Stimulated activated CD4-positive, alpha-beta T cell treated with anti-CD3 and anti-CD28 coated beads, Interleukin-2, amount 100 ng/mL, for 48 hours (primary cell): ENCODE measurements around the gene IL31.
A peak's percentile ranks its signal among the peaks of the same experiment; 100 is the strongest.
"Not testable (repeated sequence)": the region's sequence is repeated elsewhere in the genome, so short reads cannot be mapped to it uniquely, and the experiment has no call there.

Experiments used
- DNase-seq, 2 donors: peaks; one replicate each; pipeline ENCODE4 v3.0.0-alpha.2; 2020

IL31 gene

DNA sequence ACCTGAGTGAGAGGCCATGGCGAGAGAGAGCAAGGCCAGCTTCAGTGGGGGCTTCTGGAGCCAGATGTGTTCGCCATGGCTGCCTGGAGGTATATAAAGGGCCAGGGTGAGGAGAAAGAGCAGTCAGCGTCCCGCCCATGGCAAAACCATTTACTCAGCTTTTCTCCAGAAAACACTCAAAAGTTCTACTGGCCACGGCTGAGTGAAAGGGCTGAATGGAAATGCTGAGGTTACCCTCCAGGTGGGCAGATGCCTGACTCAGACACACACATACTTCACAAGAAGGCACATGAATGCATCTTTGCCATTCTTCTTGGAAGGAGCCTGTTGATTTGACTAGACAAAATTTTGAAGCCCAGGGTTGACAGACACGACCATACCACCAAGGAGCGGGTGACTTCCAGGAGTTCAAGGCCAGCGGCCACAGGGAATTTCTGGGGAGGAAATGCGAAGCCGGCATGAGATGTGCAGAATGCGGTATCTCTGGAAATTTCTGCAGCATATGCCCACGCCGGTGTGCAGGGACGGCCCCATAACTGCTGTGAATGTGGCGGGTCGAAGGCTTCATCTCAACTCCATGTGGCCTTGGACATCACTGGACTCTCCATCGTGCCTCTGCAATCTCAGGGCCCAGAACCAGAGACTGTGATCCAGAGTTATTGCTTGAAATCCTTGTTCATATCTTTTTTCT is at the start of gene IL31:
IL31 (minus strand) TSS at position 67 of the 691 bp plus-strand sequence; CDS start at position 18, 49 bp downstream.
- DNase-seq = peak in 1 of 2 donors; percentile 27

DNA sequence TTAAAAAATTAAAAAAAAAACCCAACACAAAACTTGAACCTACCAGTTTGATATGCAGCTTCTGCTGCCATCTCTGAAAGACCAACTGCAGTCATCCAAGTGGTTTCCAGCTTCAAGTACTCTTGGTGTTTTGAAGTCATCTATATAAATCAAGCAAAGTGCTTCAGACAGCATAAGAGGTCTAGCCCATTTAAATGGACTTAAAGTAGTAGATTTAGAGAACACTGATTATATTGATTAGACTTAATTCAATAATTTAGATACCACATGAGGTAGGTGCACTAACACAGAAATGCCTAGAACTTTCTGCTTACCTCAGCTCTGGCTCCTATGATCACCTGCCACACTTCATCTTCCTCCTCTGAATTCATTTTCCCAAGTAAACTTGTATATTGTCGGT is 42.4 kb upstream of the IL31 start:
- no peak for DNase-seq

DNA sequence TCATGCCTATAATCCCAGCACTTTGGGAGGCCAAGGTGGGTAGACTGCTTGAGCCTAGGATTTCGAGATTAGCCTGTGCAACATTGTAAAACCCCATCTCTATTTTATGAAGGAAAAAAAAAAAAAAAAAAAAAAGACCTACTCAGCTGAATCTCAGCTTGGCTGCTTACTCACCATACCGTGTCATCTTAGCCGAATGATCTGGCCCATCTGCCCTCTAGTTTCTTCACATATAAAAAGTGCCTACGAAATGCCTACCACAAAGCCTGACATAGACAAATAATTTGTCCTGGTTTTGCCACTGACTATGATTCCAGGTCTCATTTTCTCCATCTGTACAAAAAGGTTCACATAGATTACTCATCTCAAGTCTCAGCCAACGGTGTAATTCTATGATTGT is 41.8 kb upstream of the IL31 start:
- no peak for DNase-seq

DNA sequence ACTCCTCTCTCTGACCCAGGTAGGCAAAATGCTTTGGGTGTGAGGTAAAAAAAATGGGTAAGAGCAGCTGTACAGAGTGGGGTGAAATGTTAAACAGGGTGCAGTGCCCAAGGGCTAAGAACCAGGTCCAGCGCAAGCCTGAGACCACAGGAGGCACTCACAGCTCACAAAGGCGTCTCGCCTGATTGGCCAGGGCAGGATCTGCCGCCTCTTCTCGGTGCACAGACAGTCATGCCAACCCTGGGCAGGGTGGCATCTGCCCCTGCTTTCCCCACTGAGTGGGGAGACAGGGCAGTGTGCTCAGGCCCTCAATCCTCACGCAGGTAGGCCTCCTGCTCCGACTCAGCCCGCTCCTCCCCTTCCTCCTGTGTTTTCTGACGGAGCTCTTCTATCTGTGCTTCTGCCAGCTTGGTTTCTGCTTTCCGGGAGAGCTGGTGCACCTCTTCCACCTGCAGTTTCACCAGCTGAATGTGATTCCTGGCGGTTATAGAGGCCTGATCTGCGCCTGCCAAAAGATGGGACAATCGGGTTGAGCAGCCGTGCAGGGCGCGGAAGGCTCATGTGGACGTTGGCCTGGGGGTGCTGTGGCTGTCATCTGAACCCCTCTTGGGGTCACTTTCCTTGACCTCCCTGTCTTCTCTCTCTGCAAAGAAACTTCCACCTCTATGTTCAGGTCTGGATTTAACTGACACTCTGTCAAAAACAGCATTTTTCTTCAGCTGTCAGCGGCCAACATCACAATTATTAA is 34.2 kb upstream of the IL31 start:
- no peak for DNase-seq

DNA sequence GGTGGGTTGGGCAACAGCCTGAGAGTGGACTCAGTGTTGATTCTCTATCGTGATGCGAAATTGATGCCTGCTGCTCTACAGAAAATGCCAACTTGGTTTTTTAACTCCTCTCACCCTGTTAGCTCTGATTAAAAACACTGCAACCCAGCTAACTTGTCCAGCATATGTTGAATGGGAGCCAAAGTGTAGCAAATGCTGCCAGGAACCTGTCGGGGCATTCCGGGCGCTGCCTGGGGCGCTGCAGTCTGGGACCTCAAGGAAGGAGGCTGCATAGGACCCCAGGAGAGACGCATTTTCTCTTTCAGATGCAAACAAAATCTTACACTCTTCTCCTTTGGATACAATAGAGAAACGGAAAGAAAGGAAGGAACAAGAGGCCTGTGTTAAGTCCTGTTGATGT is 33.4 kb upstream of the IL31 start:
- DNase-seq = no peak

DNA sequence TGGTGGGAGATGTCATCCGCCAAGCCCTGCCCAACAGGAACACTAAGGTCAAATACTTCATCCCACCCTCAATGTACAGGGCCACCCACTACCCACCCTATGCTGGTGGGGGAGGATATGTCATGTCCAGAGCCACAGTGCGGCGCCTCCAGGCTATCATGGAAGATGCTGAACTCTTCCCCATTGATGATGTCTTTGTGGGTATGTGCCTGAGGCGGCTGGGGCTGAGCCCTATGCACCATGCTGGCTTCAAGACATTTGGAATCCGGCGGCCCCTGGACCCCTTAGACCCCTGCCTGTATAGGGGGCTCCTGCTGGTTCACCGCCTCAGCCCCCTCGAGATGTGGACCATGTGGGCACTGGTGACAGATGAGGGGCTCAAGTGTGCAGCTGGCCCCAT is 33.0 kb upstream of the IL31 start:
- DNase-seq = no peak

DNA sequence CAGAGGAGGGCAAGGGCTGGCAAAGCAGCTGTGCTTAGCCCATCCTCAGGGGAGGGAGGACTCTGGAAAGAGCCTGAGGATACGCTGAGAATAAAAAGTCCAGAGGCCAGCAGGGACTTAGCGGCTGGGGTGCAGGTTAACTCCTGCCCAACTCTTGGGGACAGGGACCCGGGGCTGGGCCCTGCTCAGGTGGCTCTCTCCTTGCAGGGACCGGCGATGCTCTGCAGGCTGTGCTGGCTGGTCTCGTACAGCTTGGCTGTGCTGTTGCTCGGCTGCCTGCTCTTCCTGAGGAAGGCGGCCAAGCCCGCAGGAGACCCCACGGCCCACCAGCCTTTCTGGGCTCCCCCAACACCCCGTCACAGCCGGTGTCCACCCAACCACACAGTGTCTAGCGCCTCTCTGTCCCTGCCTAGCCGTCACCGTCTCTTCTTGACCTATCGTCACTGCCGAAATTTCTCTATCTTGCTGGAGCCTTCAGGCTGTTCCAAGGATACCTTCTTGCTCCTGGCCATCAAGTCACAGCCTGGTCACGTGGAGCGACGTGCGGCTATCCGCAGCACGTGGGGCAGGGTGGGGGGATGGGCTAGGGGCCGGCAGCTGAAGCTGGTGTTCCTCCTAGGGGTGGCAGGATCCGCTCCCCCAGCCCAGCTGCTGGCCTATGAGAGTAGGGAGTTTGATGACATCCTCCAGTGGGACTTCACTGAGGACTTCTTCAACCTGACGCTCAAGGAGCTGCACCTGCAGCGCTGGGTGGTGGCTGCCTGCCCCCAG is 32.3 kb upstream of the IL31 start:
- DNase-seq = no peak

DNA sequence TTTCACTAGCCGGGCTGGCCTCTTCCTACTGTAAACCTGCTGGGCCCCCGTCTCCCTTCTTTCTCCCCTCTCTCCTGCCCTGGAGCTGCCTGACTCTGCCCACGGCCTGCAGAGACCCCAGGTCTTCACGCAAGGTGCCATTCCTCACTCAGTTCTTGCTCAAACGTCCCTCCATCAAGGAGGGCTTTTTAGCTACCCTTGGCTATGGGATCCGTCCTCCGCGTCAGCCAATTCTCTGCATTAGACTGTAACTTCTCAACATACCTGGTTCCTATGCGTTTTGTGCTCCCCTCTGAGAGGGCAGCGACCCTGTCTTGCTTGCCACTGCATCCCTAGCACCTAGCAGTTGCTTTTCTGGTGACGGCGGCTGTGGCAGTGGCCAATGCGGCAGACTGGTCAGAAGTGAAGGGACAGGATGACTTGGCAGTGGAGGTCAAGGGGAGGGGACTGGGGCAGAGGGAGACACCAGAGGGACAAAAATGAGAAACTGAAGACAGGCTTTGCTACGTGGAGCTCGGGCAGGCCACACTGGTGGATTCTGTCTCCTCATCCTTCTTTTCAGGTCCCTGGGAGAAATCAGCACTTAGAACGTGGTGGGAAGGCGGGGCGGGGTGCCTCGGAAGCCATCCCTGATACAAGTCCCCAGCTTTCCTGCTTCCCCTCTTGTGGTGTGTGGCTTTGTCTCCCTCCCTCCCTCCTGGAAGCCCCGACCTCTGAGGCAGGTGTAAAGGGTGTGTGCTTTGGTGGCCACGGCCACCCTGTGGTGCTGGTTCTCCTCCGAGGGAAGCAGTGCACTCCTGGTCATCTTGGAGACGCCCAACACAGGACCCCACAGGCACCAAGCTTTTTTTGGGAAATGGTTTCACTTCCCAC is 31.3 kb upstream of the IL31 start:
- no peak for DNase-seq

DNA sequence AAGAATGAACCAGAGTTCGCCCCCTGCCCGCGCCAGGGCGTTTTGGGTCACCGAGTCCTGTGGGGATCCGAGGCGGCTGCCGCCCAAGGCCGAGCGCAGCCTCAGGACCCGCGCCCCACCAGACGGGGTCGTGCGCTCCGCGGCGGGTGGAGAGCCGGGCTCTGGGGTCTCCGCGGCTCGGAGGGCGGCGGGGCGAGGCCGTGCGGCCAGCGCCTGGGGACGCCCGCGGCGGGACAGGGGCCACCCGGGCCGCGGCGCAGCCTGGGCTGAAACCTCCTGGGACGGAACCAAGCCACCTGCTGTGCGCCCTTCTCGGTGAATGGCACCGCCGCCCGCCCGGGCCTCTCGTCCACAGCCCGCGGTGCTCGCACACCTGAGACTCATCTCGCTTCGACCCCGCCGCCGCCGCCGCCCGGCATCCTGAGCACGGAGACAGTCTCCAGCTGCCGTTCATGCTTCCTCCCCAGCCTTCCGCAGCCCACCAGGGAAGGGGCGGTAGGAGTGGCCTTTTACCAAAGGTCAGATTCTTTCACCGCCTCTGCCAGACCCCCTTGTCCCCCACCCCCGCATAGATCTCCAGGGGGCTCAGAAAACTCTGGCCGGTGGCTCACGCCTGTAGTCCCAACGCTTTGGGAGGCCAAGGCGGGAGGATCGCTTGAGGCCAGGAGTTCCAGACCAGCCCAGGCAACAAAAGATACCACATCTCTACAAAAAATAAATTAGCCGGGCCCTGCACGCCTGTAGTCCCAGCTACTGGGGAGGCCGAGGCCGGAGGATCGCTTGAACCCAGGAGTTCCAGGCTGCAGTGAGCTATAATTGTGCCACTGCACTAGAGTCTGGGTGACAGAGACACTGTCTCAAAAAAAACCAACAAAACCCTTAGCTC is 30.4 kb upstream of the IL31 start:
- DNase-seq = peak in 1 of 2 donors; percentile 38

DNA sequence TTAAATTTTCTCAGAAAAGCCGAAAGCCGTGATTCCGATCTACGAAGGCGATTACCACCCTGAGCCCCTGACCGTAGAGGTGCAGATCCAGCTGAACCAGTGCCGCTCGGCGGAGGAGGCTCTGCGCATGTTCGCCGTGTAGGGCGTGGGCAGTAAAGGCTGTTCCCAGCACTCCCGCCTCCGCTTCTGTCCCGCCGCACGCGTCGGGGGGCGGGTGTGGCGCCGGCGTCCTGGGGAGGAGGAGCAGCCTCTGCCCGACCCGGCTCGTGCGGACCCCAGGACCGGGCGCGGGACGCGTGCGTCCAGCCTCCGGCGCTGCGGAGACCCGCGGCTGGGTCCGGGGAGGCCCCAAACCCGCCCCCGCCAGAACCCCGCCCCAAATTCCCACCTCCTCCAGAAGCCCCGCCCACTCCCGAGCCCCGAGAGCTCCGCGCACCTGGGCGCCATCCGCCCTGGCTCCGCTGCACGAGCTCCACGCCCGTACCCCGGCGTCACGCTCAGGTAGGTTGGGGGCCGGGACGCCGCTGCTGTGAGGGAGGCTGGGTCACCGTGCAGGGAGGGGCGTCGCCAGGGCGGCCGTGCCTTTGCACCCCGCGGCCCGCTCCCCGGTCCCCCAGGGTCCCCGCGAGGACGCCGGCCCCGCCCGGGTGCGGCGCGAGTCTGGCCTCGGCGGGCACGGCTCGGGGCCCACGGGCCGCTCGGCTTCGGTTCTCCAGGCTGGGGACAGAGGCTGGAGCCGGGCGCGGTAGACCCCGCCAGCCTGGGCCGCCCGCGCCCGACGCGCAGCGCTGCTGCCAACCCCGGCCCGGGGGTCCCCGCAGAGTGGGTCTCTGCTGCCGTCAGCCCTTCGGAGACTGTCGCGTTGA is 29.5 kb upstream of the IL31 start, which contains the start of gene B3GNT4:
B3GNT4 (plus strand) TSS at position 409 of the 866 bp plus-strand sequence. CDS start 910 bp downstream, outside the sequence.
- peak; percentile 45 to 60 for DNase-seq

DNA sequence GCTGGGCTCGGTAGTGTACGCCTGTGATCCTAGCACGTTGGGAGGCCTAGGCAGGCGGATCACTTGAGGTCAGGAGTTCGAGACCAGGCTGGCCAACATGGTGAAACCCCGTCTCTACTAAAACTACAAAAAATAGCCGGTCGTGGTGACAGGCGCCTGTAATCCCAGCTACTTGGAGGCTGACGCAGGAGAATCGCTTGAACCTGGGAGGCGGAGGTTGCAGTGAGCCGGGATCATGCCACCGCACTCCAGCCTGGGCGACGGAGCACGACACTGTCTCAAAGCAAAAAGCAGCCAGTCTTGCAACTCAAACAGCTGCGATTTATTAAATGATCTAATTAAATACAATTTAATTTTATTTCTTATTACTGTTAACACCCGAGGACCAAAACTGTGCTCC is 28.8 kb upstream of the IL31 start:
- DNase-seq = not testable (repeated sequence)

DNA sequence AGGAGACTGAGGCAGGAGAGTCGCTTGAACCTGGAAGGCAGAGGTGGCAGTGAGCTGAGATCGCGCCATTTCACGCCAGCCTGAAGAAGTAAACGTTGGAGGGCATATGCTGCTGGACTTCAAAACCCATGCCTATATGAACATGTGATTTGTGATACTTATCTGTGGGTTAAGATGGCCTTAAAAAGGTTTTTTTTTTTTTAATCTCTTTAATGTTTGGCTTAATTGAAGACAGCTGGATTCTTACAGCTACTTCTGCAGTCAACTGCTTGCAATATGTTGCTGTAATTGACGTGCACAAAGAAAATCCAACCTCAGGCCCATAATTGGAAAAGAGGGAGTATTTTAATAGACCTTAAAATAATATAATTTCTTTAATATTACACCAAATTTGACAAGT is 28.0 kb upstream of the IL31 start:
- no peak for DNase-seq

DNA sequence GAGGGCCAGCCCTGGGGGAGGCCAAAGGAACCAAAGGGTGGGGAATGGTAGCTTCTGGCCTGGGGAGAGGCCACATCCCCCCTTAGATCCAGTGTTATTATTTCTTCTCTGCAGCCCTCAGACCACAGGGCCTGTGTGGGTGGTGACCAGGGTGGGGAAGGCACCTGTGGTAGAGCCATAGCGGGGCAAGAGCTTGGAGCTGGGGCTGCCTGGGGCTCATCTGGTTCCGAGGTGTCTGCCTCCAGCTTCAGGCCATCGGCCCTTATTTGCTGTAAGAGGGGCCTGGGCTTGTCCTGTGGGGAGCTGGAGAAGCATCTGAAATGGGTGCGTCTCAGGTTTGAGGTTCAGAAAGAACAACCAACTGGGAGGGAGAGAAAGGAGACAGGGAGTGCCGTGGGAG is 27.4 kb upstream of the IL31 start:
- no peak for DNase-seq

DNA sequence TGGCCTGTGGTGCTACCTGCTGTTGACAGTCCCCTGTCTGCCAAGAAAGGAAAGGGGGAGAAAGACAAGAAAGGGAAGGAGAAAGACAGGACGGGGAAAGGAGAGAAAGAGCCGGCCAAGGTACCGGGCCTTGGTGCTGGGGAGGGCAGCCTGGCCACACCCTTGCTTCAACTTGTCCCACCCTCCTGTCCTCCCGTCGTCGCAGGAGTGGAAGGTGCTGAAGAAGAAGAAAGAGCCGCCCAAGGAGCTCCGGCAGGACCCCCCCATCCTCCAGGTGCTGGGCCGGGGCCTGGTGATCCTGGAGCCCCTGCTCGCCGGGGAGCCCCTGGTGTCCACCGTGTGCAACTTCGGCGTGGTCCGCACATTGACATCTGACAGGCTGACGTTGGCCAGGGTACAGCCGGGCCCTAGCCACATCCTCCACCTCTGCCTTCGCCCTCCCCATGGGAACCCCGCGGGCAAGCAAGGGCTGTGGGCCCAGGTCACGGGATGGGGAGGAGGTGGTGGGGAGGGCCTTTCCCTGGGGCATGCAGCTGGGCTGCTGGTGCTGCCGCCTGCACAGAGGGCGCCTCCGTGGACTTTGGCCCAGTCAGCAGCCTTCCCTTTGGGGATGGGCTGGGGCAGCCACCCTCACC is 26.6 kb upstream of the IL31 start:
- no peak for DNase-seq

DNA sequence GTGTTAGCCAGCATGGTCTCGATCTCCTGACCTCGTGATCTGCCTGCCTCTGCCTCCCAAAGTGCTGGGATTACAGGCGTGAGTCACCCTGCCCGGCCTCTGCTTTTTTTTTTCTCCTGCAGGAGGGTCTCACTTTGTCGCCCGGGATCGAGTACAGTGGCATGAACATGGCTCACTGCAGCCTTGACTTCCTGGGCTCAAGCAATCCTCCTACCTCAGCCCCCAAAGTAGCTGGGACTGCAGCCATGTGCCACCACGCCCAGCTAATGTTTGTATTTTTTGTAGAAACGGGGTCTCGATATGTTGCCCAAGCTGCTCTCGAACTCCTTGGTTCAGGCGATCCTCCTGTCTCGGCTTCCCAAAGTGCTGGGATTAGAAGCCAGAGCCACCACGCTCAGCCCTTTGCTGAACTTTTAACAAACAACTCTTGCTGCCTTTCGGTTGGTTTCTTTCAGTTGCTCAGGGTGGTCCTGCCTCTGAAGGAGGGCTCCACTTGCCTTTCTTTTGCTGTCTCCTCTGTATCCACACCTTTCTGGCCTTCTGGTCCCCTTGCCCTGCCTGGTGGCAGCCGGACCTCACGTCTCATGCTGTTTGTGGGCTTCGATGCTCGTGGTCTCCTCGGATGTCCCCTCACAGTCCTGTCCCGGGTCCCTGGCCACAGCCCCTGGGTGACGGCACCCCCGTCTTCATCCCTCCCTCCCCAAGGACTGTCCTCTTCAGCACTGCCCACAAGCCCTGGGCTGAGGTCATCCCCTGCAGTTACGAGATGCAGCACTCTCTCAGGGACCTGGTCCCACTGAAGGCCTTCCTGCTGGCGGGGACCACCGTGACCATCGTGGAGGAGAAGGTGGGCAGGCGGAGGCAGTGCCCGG is 25.7 kb upstream of the IL31 start:
- no peak for DNase-seq

DNA sequence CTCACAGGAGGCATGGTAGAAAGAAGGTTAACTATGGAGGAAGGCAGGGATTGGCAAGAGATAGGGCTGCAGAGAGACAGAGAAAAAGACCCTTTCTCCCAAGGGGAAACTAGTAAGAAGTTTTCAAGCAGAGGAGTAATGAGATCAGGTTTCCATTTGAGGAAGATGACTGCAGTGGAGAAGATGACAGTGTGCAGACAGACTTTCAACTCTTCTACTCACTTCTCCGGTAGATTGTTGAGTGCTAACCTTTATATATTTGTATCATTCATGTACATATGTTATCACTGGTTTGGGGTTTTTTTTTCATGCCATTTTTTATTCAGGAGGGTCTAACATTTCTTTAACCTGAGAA is 23.6 kb upstream of the IL31 start:
- no peak for DNase-seq

DNA sequence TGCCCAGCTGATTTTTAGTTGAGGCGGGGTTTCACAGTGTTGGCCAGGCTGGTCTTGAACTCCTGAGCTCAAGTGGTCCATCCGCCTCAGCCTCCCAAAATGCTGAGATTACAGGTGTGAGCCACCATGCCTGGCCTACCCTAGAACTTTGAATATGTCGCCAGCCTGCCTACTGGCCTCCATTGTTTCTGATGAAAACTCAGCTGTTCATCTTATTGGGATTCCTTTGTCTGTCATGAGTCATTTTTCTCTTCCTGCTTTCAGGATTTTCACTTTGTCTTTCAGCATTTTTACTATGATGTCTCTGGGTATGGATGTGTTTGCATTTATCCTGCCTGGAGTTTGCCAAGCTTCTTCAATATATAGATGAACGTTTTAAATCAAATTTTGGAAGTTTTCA is 21.4 kb upstream of the IL31 start:
- DNase-seq = no peak

DNA sequence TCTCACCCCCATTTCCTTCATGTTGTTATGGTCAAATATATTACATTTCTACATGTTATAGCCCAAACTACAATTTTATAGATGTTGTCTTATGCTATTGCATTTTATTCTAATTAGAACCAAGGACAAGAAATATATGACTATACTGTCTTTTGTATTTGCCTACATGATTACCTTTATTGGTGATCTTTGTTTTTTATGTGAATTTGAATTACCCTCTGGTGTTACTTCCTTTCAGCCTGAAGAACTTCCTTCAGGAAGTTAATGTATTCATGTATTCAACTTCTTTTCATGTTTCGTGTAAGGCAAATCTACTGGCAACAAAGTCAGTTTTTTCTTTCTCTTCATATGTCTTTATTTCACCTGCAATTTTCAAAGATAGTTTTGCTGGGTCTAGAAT is 20.8 kb upstream of the IL31 start:
- DNase-seq = no peak

DNA sequence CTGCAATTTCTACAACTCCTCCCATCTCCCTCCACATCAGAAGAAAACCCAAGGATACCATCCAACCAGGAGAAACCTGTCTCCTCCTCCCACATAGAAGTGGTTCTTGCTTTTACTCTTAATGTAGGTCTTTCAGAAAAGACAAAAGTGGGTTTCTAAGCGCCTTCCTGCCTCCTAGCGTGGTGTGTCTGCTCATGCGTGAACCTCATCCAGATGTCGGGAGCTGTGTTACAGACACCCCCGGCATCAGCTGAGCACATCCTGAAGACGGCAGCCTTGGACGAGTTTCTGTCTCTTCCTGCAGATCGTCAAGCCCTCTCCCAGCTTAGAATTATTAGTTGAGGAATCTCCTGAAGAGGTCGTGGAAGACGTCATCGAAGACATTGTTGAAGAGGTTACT is 18.4 kb upstream of the IL31 start:
- no peak for DNase-seq
